ENCODE measurements around the gene FHIT.

- TF ChIP-seq CTCF (IDR thresholded peaks at IDR 0.05; ENCODE audit: poor library complexity) = no peak
- TF ChIP-seq EZH2 (IDR thresholded peaks at IDR 0.05; ENCODE audit: borderline replicate concordance) = no peak
- TF ChIP-seq EZH2phosphoT487 (IDR thresholded peaks at IDR 0.05; ENCODE audit: low read depth, severe bottlenecking, unreplicated experiment) = no peak
These were observed 679.7 kb downstream of the FHIT start for GRCh38 chr3:60571511-60571910.

Measured in hepatocyte (in vitro differentiated cells).